GM18499 (cell line): Measurements from ENCODE around the gene TEPSIN.

Source experiments
- ATAC-seq: cut with Tn5 transposase; IDR thresholded peaks from one replicate; pipeline ENCODE4 v1.9.1; 2021; ENCODE audit warnings: moderate number of reproducible peaks; ENCODE audit not compliant: insufficient read depth, unreplicated experiment

Gene TEPSIN

DNA sequence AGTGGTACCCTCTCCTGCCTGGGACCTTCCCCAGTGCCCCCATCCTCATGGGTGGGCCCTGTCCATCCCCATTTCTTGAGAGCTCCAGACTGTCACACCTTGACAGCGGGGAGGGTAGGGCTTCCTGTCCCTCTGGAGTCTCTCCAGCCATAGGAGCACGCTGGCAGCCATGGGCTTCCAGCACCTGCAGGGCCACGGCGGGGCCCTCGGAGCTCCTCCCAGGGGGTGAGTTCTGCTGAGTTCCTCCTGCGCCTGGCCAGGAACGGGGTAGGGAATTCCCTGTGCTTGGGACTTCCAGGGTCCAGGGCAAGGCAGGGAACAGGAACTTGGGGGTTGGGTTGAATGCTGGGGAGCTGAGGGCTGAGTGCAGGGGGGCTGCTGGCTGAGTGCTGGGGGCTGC lies 49.8 kb downstream of the TEPSIN start:
- ATAC-seq = no peak

DNA sequence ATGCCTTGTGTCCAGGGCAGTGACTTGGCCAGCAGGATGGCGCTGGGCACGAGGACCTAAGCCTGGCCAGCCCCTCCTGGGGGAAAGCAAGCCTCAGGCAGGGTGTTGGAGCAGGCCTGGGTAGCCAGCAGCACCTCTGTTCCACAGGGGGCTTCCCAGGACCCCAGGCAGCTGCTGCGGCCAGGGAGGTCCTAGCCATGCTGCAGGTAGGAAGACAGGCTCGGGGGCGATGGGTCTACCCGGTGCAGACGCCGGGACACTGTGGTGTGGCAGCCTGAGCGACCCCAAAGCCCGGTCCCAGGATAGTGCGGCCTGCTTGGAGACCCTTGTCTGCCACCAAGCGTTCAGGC lies 50.4 kb downstream of the TEPSIN start:
- ATAC-seq = no peak

DNA sequence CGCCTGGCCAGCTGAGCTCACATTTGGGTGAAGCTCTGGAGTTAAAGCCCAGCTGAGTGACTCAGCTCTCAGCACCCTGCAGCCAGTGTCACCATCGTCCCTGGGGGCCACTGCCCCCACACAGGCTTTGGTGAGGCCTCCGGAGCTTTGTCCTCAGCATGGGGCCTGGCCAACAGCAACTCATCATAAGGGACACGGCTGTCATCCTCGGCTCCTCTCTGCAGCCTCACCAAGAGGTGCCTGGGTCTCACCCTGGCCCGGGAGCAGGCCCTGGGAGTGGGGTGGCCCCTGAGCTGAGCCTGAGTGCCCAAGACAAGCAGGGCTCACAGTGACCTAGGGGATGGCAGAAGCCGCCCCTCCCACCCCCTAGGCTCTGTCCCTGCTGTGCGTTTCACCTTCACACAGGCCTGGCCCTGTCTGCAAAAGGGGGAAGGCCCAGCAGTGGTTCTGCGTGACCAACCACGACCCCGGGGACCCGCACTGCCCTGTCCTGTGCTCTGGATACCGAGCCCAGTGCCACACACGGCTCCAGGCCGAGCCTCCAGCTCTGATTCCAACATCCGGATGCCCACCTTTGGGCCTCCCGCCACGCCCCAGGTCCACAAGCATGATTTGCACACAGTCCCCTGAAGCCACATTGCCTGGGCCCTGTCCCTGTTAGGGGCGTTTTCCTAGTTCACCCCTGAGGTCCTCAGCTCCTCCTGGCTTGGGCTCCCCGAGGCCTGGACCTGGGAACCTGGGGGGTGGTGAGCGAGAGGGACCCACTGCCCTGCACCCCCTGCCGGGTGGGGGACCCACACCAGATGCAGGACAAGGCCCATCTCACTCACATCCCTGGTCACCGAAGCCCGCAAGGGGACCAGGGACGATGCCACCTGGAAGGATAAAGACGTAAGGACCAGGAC lies 51.0 kb downstream of the TEPSIN start:
- ATAC-seq = no peak

GRCh38 chr17:81187120-81187519 lies 51.7 kb downstream of the TEPSIN start:
- no peak for ATAC-seq

GRCh38 chr17:81186203-81186602 lies 52.7 kb downstream of the TEPSIN start:
- ATAC-seq = no peak

DNA sequence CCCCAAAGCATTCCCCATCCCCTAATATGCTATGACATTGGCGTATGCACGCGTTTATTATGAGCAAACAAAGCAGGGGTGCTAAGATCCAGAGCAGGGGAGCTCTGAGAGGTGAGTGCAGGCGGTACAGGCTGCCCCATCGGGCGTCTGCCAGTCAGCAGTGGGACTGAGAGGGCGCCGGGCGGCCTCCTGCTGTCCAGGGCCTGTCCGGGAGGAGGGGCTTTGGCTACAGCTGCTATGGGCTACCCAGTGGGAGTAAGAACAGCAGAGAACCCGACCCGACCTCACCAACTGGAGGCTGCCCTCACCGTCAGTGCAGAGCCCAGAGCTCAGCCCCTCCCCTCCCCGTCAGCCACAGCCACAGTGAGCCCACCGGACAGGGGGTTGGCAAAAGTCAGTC lies 54.3 kb downstream of the TEPSIN start:
- ATAC-seq = no peak

DNA sequence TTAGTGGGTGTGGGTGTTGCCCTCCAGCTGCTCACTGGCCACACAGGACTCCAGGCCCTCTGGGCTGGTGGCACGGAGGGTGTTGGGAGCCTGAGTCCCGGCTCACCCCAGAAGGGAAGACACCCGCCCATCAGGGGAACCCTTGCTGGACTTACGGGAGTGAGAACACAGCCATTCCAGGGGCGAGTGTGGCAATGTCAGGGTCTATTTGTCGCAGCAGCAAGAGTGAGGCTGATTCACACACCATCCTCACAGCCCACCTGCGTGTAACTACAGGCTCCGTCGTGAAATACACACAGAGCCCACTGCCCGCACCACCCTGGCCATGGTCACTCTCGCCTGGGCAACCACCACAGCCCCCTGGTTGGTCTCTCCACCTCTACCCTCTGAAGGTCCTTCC lies 55.0 kb downstream of the TEPSIN start:
- no peak for ATAC-seq

- ATAC-seq = no peak
Measured at GRCh38 chr17:81183316-81183715, 55.5 kb downstream of the TEPSIN start.

DNA sequence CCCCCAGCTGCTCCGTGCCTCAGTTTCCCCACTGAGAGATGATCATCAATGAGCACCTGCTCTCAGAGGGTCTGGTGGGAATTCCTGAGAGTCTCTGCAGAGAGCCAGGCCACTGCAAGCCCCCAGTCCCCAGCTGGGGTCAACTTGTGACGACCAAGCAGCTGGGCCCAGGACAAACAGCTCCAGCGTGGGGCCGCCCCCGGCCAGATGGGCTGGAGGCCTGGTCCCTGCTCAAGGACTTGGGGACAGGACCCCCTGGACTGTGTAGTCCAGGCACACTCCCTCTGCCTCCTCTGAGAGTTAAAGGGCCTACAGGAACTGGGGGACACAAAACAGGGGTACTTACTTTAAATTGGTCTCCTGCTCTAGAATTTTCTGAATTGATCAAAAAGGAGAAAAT lies 56.3 kb downstream of the TEPSIN start:
- ATAC-seq = no peak

DNA sequence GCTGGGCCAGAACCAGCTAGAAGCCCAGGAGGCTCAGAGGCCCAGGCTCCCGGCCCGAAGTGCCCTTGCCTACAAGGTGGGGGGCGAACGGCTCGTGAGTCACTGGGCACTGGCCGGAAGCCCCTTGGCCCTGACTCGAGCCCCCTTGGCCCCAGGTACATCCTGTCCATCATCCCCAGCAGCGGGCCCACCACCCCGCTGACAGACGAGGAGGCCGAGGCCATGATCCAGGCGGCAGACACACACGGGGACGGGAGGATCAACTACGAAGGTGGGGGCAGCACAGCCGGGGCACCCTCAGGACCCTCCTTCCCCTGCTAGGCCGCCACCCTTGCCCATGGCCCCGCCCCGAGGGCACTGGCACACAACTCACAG lies 57.1 kb downstream of the TEPSIN start:
- ATAC-seq = no peak

GRCh38 chr17:81180836-81181810 lies 57.7 kb downstream of the TEPSIN start:
- ATAC-seq = no peak

DNA sequence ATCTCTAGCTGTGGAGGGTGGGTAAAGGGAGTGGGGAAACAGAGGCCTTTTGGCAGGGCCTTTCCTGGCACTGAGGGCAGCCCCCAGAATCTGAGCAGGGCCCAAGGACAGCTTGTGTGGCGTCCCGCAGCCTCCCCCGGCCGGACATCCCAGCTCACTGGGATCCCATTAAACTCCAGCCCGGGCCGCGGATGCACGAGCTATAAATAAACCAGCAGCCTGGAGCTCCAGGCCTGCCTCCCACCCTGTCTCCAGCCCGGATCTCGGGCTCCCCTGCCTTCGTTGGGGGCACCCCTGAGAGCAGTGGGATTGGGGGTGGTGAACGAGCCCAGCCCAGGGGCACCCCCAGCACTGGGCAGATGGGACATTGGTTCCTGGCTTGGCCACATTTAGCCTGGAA lies 59.0 kb downstream of the TEPSIN start:
- no peak for ATAC-seq

DNA sequence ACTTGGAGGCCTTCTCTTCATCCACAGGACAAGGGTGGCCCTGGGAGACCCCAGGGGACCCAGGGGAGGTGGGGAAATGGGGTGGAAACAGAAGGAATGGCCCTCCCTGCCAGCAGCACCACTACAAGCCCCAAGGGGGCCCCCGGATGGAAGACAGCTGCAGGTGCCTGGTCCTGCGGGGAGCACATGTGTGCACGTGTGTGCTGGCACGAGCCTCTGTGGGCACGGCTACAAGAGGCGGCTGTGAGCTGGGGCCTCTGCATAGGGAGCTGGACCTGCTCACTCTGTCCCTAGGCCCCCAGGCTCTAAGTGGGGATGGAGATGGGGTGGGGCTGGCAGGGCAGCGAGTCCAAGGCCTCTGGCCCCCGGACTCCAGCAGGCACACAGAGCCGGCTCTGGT lies 59.6 kb downstream of the TEPSIN start:
- no peak for ATAC-seq
